Astrocyte of the spinal cord (primary cell): ENCODE data around the gene HOXB4.

ENCODE experiments used
- DNase-seq: peaks from one replicate; pipeline ENCODE4 v3.0.0; 2011; ENCODE audit warnings: low read depth, low spot score
- H3K4me3 ChIP-seq: 2 replicates; pipeline ENCODE4 v1.5.1; 2011; ENCODE audit warnings: low read depth, mild to moderate bottlenecking, low read length, moderate library complexity
- CTCF ChIP-seq: IDR thresholded peaks from 2 replicates; pipeline ENCODE4 v1.5.1; 2012; ENCODE audit warnings: low read depth, mild to moderate bottlenecking, low read length, inconsistent platforms
- in situ Hi-C: cut with HindIII; loops from 2 replicates; pipeline ENCODE4 v1.10.0; 2017; ENCODE audit warnings: low sequenced_read_pairs

The HOXB4 gene

GRCh38 chr17:48601207-48601538, 23.0 kb upstream of the HOXB4 start:
- in situ Hi-C loops = no loop called here
- no peak for DNase-seq
- H3K4me3 ChIP-seq = peak overlapping the region; percentile 57
- no peak for TF ChIP-seq CTCF

GRCh38 chr17:48600244-48601098, 22.3 kb upstream of the HOXB4 start:
- in situ Hi-C loops = no loop called here
- peak overlapping the region; percentile 57 for H3K4me3 ChIP-seq
- DNase-seq = peak; percentile 60
- no peak for TF ChIP-seq CTCF

GRCh38 chr17:48599354-48599753, 21.2 kb upstream of the HOXB4 start:
- no peak for TF ChIP-seq CTCF

GRCh38 chr17:48598736-48599135, 20.6 kb upstream of the HOXB4 start:
- peak overlapping the region; percentile 57 for H3K4me3 ChIP-seq
- DNase-seq = no peak
- in situ Hi-C loops = no loop called here
- TF ChIP-seq CTCF = no peak

More at GRCh38 chr17:48599354-48599753, 21.2 kb upstream of the HOXB4 start:
- peak overlapping the region; percentile 57 for H3K4me3 ChIP-seq
- in situ Hi-C loops = no loop called here
- no peak for DNase-seq

- TF ChIP-seq CTCF = no peak
- DNase-seq = peak; percentile 91
- peak overlapping the region; percentile 57 for H3K4me3 ChIP-seq
- in situ Hi-C loops = no loop called here
Measured at GRCh38 chr17:48597778-48598631, 19.9 kb upstream of the HOXB4 start.

GRCh38 chr17:48597528-48597777, 19.3 kb upstream of the HOXB4 start:
- in situ Hi-C loops = no loop called here
- H3K4me3 ChIP-seq = peak overlapping the region; percentile 57

More at GRCh38 chr17:48597528-48597777, 19.3 kb upstream of the HOXB4 start:
- DNase-seq = no peak
- TF ChIP-seq CTCF = no peak
